Dermis microvascular lymphatic vessel endothelial cell (primary cell): ENCODE data around the gene HKDC1. TPM values are rescaled to one million over a fixed set of nuclear protein-coding genes. Genes with fewer than 3 reads are reported as not detected.
"Not testable (repeated sequence)": the region's sequence is repeated elsewhere in the genome, so short reads cannot be mapped to it uniquely, and the experiment has no call there.

Experiments used
- DNase-seq, 2 donors: peaks; one replicate each; pipeline versions ENCODE4 v3.0.0 to v3.0.0-alpha.2; 2010; ENCODE audit warnings: low read depth in 2 of 2
- total RNA-seq: library from RNA; depleted of rRNA; stranded (reverse); fragments of >200 nt; gene quantifications from 2 replicates; pipeline ENCODE4 v1.2.1, GENCODE V29; 2014

HKDC1 gene
- 0.13 TPM in 1 of 2 replicates, not detected in the other for total RNA-seq

DNA sequence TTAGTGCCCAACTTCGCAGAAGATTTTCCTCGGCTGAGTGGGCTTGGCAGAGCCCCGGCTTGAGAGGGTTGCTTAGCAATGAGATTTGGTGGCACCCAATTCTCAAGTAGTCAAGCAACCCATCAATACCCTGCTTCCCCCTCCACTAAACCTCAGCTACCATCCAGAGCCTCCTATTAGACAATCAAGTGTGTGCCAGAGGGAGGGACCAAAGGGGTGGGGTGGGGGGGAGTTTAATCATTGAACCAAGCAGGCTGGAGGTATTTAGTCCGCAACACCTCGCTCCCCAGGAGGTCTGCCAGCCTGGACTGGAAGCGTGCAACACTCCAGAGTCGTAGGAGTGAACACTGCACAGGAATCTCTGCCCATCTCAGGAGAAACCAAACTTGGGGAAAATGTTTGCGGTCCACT lies at the start of gene HKDC1:
Gene HKDC1 (plus strand): TSS at position 292 of the 411 bp plus-strand sequence. CDS start 104 bp downstream, at position 396.
- DNase-seq, result no peak

GRCh38 chr10:69172241-69172982 lies 47.7 kb upstream of the HKDC1 start:
- DNase-seq, result no peak

- DNase-seq, result not testable (repeated sequence)
Observed at GRCh38 chr10:69175326-69175725, 44.8 kb upstream of the HKDC1 start.

DNA sequence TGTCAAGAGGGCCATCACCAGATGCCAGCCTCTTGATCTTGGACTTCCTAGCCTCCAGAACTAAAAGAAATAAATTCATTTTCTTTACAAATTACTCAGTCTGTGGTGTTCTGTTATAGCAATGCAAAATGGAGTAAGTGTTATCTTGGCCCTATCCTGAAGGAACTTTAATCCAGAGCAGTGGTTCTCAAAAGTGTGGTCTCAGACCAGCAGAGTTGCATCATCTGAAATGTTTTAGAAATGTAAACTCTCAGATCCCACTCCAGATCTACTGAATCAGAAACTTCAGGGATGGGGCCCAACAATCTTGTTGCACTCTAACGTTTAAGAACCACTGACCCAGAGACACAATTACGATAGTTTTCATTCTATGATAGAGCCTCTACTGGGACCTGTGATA lies 43.3 kb upstream of the HKDC1 start:
- no peak for DNase-seq

DNA sequence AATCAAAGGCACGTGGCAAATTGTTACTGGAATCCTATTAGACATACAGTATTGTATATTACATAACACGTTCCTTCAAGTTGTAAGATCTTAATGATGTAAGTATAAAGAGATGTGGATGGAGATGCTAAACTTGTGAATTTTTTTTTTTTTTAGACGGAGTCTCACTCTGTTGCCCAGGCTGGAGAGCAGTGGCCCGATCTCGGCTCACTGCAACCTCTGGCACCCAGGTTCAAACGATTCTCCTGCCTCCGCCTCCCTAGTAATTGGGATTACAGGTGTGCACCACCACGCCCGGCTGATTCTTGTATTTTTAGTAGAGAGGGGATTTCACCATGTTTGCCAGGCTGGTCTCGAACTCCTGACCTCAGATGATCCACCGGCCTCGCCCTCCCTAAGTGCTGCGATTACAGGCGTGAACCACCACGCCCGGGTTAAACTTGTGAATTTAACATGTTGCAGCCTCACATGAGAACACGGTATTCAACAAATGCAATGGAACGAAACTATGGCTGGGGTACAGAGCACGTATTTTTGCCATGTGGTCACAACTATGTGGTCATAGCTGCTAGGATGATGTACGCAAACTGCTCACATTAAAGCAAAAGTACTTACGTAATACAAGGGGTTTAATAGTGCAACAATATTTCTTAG lies 40.9 kb upstream of the HKDC1 start:
- DNase-seq, result peak in 1 of 2 donors; percentile 60

GRCh38 chr10:69179743-69180524 lies 40.2 kb upstream of the HKDC1 start, which contains the start of gene SUPV3L1:
Gene SUPV3L1, plus strand, starts transcription at chr10:69180234. Its CDS starts 58 bp downstream, at chr10:69180292.
- peak; percentile 96 to 98 for DNase-seq

DNA sequence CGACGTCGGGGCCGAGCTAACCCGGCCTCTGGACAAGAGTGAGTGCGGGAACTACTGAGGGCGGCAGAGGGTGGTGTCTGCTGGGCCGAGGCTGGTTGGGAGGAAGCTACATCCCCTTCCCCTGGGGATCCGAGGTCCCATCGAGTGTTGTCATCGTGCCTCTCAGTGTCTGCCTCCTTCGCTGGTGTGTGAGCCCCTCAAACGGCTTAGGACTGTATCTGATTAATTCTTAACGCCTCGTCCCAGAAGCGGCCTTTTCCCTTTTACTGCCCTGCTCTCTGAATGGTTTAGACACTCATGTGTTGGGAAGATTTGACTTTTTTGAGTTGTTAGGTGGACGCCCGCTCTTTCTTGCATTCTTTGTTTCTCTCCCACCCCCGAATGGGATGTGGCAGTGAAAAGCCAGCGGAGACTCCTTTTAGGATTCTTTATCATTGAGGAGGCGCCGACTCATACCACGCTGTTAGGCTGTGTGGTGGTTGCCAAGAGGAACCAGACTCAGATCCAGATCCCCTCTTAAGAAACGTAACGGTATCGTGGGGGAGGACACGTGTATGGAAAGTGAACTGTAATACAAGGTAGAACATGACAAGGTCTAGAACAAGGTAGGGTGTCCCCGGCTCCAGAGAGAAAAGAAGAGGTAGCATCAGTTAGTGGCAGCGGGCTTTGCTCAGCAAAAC lies 39.5 kb upstream of the HKDC1 start:
- DNase-seq, result peak in 1 of 2 donors; percentile 43

- DNase-seq, result no peak
Observed at GRCh38 chr10:69181433-69181832, 38.7 kb upstream of the HKDC1 start.

DNA sequence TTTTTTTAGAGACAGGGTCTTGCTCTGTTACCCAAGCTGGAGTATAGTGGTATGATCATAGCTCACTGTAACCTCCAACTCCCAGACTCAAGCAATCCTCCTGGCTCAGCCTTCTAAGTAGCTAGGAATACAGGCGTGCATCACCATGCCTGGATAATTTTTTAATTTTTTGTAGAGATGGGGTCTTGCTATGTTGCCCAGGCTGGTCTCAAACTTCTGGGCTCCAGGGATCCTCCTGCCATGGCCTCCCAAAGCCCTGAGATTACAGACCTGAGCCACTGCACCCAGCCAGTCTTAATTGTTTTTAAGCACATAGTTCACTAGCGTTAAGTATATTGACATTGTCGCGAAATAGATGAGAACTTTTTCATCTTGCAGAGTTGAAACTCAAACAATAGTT lies 38.1 kb upstream of the HKDC1 start:
- no peak for DNase-seq

DNA sequence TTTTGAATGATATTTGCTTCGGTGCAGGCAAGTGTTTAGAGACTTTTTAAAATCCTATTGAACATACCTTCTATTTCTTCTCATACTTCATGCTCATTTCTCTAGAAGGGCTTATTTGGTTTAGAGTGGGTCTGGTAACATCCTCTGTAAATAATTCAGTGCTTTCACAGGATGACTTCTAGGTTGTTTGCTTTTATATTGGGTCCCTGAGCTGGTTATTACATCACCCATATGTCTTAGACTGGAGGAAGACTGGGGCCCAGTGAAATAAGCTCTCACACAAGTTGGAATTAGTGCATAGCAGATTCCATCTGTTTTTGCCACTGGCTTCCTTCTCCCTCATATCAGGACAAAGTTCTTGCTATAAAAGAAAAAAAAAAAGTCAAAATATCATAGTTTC lies 33.6 kb upstream of the HKDC1 start:
- no peak for DNase-seq

DNA sequence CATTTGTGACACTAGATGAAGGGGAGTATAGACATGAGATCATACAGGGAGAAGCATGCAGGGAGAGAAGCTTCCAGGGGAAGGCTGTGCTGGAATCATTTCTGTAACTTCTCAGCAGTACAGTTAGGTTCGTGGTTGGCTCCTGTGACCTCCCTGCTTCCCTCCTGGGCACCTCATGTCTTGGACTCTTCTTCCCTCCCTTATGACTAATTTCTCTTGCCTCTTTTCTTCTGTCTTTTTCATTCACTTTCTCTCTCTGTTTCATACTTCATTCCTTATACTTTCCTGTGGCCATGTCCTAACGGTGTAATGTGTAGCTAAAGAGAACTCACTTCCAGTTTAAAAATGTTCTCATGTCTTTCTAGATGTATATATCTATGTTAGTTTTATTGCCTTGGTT lies 19.1 kb upstream of the HKDC1 start:
- DNase-seq, result no peak

- DNase-seq, result no peak
Observed at GRCh38 chr10:69202332-69202731, 17.8 kb upstream of the HKDC1 start.

DNA sequence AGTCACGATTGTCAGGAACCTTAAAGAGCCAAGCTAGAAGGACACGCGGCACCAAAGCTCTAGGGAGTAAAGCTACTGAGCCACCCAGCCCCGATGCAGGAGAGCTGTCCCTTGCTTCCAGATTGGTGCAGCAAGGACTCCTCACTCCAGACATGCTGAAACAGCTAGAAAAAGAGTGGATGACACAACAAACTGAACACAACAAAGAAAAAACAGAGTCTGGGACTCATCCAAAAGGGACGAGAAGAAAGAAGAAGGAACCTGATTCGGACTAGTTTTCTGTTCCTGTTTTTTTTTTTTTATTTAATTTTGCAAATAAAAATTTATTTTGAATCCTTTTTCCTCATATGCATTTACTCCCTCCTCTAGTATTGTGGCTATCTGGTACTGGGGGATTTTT lies 11.4 kb upstream of the HKDC1 start:
- no peak for DNase-seq

DNA sequence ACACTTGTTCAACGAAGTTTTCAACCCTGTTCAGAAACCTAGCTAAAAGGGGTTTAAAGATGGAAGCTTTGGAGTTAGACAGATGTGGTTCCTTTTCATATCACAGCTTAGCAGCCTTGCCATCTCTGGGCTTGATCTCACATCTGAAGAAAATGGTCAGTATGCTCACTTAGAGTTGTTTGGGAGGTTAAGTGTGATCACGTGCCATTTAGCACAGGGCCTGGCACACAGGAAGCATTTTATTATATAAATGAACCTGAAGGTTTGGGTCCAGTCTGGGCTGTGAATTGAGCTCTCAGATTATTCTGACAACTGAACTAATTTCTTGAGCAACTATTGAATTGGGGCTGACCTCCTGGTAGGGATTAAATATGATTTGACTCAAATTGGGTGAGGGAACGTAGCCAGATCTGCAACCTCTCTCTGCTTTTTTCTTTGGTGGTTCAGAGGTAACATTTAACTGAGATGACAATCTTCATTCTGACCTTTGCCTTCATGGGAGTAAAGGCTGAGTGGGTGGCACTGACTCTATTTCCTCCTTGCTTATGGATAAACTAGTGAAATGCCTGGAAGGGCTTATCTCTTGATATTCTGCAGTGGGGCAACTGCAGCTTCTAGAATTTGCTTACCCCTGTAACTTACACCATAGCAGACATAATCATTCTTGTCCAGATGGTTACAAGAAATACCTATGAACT lies 10.2 kb upstream of the HKDC1 start:
- no peak for DNase-seq

DNA sequence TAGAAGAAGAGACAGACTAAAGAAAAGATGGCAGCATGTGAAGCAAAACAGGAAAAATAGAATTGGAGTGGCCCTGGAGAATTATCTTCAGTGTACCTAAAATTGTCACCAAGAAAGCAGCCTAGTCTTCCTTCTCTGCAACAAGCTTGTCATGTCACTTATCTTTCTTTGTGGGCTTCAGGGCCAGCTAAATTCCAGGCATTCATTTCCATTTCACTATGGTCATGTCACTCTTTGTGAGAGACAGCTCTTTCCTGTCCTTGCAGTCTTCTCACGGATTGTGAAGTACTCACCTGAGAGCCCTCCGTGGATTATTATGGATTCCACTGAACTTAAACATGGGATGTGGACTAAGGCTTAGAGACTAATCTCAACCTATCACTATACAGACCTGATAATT lies 9.0 kb upstream of the HKDC1 start:
- DNase-seq, result no peak

DNA sequence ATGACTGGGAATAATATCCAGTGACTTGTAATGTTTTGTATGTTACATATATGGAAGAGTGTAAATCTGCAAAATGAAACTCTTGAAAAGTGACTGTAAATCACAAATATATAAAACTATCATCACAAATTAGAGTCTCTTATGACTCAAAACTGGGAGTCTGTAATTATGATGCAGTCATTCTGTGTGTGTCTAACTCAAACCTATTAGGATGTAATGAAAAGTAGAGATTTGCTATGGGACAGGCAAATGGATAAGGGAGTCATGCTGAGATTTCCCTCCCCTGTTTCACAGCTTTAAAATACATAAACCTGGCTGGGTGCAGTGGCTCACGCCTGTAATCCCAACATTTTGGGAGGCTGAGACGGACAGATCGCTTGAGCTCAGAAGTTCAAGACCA lies 8.6 kb upstream of the HKDC1 start:
- DNase-seq, result no peak

- no peak for DNase-seq
Observed at GRCh38 chr10:69213591-69214311, 6.4 kb upstream of the HKDC1 start.

DNA sequence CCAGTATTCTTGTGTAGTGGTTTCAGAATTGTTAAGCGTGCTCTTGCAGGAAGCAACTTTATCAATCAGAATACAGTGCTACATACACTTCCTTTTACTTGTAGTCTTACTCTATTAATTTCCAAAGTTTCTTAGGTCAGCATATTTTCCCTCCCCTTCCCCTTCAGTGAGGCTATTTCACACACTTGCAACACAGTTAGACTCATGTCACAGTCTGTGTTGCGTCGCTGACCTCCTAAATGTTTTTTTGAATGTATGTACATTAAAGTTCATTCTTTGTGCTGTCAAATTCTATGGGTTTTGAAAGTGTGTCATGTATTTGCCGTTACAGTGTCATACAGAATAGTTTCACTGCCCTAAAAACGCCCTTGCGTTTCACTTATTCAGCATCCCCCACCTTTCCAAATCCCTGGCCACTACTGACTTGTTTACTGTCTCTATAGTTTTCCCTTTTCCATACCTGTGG lies 5.4 kb upstream of the HKDC1 start:
- no peak for DNase-seq

GRCh38 chr10:69215405-69216171 lies 4.5 kb upstream of the HKDC1 start:
- DNase-seq, result peak in 1 of 2 donors; percentile 27
